Measurements from ENCODE around the gene TGM3. TPM values are rescaled to one million over a fixed set of nuclear protein-coding genes. Genes with fewer than 3 reads are reported as not detected.

Gene TGM3
- total and polyA plus RNA-seq, 2 experiments from 2014 or later, result 0.08 TPM; not detected in 1

- ATAC-seq (no peak), DNase-seq (ENCODE audit: low spot score) (no peak)
- Histone ChIP-seq H3K4me2 (no peak overlapping the region), H3K27ac (ENCODE audit: low read depth) (no peak overlapping the region), H3K27me3 (ENCODE audit: insufficient read depth) (no peaks in the 10 kb centered on the region), H2AFZ (no peak overlapping the region), H3K36me3 (ENCODE audit: insufficient read depth) (no peaks in the 10 kb centered on the region), H3K4me3 (no peak overlapping the region), H3K4me1 (ENCODE audit: insufficient read depth) (no peaks in the 10 kb centered on the region), H3K79me2 (replicated peaks; ENCODE audit: insufficient read depth) (no peaks in the 10 kb centered on the region), H3K9me2 (ENCODE audit: insufficient read depth) (0 out of 2 replicates have a peak, but pooled peaks cover 3% of the 10 kb centered on the region), H4K20me1 (replicated peaks; ENCODE audit: insufficient read depth) (no peaks in the 10 kb centered on the region), H3F3A (replicated peaks; ENCODE audit: low read depth) (no peaks in the 10 kb centered on the region)
- no peaks in the 10 kb centered on the region; the same call in 2 of the 3 replicates for H3K36me3 Mint-ChIP-seq (ENCODE audit: low read depth)
- no peak for TF ChIP-seq REST (IDR thresholded peaks at IDR 0.05; ENCODE audit: unreplicated experiment)
- no peak for TF ChIP-seq STAT1 (IDR thresholded peaks at IDR 0.05; ENCODE audit: unreplicated experiment)
- no peak for TF ChIP-seq POLR2AphosphoS5 (IDR thresholded peaks at IDR 0.05; ENCODE audit: low read depth)
- no peak for TF ChIP-seq CTCF (conservative IDR thresholded peaks at IDR 0.05; ENCODE audit: low read depth in 2 of 2)
- TF ChIP-seq ZNF331 (CRISPR knock-in tag; IDR thresholded peaks at IDR 0.05; ENCODE audit: low read depth), result no peak
- TF ChIP-seq NANOG (IDR thresholded peaks at IDR 0.05; ENCODE audit: borderline replicate concordance), result no peak
- TF ChIP-seq ETS1 (IDR thresholded peaks at IDR 0.05), result no peak
- no peak for TF ChIP-seq EZH2 (IDR thresholded peaks at IDR 0.05; ENCODE audit: low read depth, unreplicated experiment)
- no peak for TF ChIP-seq CREB1 (CRISPR knock-in tag; IDR thresholded peaks at IDR 0.05; ENCODE audit: low read depth)
- no peak for TF ChIP-seq JUNB (IDR thresholded peaks at IDR 0.05; ENCODE audit: unreplicated experiment)
- no peak for TF ChIP-seq ZNF462 (CRISPR knock-in tag; IDR thresholded peaks at IDR 0.05)
- no peak for TF ChIP-seq EZH2phosphoT487 (IDR thresholded peaks at IDR 0.05; ENCODE audit: unreplicated experiment)
- no peak for TF ChIP-seq ZNF114 (CRISPR knock-in tag; IDR thresholded peaks at IDR 0.05)
- H3K27ac Mint-ChIP-seq, result no peak overlapping the region
- peaks cover 6% of the 10 kb centered on the region; the same call in 2 of the 3 replicates for H3K4me1 Mint-ChIP-seq
- H3K9me3 Mint-ChIP-seq, result peaks cover 14% of the 10 kb centered on the region
- no peaks in the 10 kb centered on the region for H3K27me3 Mint-ChIP-seq (ENCODE audit: insufficient read depth, low read depth, poor library complexity)
- no peak overlapping the region for H3K4me3 Mint-ChIP-seq
Observed at GRCh38 chr20:2365666-2366065, 69.9 kb downstream of the TGM3 start.
